Brain microvascular endothelial cell (primary cell): ENCODE results near the gene REST.
"Not testable (repeated sequence)": the region's sequence is repeated elsewhere in the genome, so short reads cannot be mapped to it uniquely, and the experiment has no call there.

Source experiments
- DNase-seq: peaks from one replicate; pipeline ENCODE4 v3.0.0-alpha.2; 2020
- H3K27ac ChIP-seq: fragments of 250-450 bp; sonication (Bioruptor Pico); 2 replicates; pipeline ENCODE4 v1.5.1; 2020; ENCODE audit warnings: mild to moderate bottlenecking, moderate library complexity
- H3K27me3 ChIP-seq: fragments of 250-450 bp; sonication (Bioruptor Pico); replicated peaks from 2 replicates; pipeline ENCODE4 v1.5.1; 2020; ENCODE audit warnings: mild to moderate bottlenecking
- H3K36me3 ChIP-seq: fragments of 250-450 bp; sonication (Bioruptor Pico); replicated peaks from 2 replicates; pipeline ENCODE4 v1.5.1; 2020; ENCODE audit warnings: mild to moderate bottlenecking
- H3K4me3 ChIP-seq: 2 replicates; pipeline ENCODE4 v1.5.1; 2011; ENCODE audit warnings: low read depth, mild to moderate bottlenecking, control low read depth, low read length, moderate library complexity
- in situ Hi-C: cut with HindIII; loops from 2 replicates; pipeline ENCODE4 v1.10.0; 2017; ENCODE audit warnings: low sequenced_read_pairs, low pct_ligation_motif_present
- TF ChIP-seq, protein P1 (sequence below): IDR thresholded peaks from 2 replicates; pipeline ENCODE4 v1.5.1; 2011; ENCODE audit warnings: low read depth, mild to moderate bottlenecking, moderate library complexity, low read length, control low read depth, inconsistent platforms; ENCODE audit errors: missing control alignments

The REST gene

DNA sequence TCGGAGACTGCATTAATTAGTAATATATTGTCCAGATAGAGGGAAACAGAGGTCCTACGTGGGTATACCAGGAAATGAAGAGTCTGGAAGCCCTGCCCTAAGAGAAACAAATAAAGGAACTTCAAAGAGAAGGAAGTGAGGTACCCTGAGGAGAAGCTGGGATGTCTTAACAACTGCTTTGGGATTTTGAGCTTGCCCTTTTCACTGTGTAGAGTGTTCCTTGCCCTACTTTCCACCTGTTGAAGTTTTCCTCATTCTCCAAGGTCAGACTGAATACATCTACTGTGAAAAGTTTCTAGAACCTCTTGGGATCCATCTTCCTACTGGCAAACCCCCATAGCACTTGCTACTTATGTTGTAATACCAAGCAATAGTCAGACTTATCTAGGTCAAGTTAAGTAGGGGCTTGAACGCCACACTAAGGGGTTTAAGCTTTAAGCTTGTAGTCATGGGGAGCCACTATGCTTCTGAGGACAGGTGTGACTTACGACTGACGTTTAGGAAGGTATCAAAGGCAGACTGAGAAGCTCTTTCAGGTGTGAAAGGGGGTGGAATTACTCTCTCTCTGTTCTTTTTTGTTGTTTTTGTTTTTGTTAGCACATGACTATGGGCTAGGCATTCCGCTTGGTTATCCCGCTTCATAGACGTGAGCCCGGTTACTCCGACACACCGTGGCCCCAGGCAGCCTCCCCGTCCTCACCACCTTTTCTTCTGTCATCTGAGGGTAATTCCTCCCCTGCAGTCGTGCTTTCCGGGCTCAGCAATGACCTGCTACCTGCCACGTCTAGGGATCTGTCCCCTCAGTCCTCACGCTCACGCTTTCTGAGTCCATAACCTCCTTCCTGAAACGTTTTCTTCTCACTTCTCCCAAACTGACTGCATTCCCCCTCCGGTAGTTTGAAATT lies 959 bp upstream of the REST start:
- Histone ChIP-seq H3K27ac (no peak overlapping the region), H3K36me3 (no peaks in the 10 kb centered on the region), H3K4me3 (peak overlapping the region; percentile 65), H3K27me3 (no peaks in the 10 kb centered on the region)
- in situ Hi-C loops: no loop called here
- DNase-seq: no peak
- TF ChIP-seq, protein P1, sequence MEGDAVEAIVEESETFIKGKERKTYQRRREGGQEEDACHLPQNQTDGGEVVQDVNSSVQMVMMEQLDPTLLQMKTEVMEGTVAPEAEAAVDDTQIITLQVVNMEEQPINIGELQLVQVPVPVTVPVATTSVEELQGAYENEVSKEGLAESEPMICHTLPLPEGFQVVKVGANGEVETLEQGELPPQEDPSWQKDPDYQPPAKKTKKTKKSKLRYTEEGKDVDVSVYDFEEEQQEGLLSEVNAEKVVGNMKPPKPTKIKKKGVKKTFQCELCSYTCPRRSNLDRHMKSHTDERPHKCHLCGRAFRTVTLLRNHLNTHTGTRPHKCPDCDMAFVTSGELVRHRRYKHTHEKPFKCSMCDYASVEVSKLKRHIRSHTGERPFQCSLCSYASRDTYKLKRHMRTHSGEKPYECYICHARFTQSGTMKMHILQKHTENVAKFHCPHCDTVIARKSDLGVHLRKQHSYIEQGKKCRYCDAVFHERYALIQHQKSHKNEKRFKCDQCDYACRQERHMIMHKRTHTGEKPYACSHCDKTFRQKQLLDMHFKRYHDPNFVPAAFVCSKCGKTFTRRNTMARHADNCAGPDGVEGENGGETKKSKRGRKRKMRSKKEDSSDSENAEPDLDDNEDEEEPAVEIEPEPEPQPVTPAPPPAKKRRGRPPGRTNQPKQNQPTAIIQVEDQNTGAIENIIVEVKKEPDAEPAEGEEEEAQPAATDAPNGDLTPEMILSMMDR: no peak

DNA sequence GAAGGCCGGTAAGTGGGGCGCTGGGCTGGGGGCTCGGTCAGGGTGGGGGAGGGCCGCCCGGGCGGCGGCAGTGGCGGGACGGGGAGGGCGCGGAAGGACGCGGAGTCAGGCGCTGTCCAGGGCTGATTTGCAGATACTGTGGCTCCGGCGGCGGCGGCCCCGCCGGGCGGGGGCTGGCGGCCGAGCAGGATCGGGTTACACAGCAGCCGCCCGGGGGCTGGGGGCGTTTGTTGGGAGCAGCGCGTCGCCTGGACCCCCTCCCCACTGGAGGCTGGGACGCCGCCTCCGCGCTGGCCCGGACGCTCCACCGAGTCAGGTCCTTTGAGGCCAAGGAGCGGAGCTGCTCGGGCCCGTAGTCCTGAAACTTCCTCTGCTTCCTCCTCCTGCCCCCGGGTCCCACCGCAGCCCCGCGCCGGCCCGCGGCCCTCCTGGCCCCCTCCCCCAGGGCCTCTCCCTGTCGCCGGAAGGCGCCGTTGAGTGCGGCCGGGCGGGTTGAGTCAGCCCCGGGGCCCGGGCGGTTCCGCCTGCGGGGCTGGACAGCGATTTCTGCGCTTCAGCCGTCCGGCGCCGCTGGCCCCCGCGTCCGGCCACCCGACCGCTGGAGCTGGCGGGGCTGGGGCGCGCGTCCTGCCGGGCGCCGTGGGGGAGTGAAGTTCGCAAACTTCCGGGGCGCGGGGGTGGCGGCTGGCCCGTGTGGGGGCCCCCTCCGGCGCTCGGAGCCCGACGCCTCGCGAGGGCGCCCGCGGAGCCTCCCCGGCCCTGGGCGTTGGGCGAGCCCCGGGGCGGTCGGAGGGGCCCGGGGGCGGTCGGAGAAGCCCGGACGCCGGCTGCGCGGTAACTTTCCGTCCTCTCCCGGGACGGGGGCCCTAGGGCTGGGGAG lies 746 bp downstream of the REST start:
- TF ChIP-seq, protein P1: no peak
- in situ Hi-C loops: no loop called here
- peak overlapping the region; percentile 87 for H3K4me3 ChIP-seq
- H3K36me3 ChIP-seq: no peaks in the 10 kb centered on the region
- H3K27me3 ChIP-seq: no peaks in the 10 kb centered on the region
- DNase-seq: peak; percentile 32
- peak overlapping the region; percentile 77 for H3K27ac ChIP-seq

DNA sequence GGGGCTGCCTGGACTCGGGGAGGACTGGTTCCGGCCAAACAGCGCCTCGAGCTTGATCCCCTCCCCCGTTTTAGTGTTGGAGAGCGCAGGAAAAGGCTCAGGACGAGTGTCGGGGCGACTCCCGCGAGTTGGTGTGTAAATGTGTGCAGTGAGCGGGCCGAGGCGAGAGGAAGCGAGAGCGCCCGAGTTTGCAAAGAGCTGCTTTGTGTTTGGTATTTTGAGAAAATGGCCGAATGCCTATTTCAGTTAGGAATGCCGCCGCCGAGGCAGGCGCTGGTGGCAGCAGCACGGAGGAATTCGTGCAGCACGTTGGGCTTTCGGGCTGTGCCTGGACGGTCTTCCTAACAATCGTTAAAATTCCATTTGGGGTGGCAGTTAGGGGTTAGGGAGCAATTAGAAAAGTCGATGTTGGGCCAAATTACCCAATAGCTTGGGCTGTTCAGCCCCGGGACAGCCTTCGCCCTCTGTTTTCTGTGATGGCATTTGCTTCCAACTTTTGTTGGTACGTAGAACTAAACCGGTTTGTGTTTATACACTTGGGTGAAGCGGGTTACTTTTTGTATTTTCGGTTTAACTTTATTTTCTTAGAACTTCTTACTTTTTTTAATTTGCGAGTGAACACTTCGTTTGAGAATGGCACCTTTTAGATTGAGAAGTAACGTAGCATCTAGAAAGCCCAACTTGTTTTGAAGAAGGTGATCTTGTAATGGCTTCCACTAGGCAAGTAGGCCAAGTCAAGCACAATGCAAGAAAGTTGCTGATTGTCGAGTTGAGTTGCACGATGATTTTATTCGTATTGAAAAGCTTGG lies 1.6 kb downstream of the REST start:
- peak; percentile 47 for DNase-seq
- in situ Hi-C loops: no loop called here
- H3K4me3 ChIP-seq: peak overlapping the region; percentile 87
- peak overlapping the region; percentile 77 for H3K27ac ChIP-seq
- TF ChIP-seq, protein P1: no peak
- no peaks in the 10 kb centered on the region for H3K36me3 ChIP-seq
- H3K27me3 ChIP-seq: no peaks in the 10 kb centered on the region

DNA sequence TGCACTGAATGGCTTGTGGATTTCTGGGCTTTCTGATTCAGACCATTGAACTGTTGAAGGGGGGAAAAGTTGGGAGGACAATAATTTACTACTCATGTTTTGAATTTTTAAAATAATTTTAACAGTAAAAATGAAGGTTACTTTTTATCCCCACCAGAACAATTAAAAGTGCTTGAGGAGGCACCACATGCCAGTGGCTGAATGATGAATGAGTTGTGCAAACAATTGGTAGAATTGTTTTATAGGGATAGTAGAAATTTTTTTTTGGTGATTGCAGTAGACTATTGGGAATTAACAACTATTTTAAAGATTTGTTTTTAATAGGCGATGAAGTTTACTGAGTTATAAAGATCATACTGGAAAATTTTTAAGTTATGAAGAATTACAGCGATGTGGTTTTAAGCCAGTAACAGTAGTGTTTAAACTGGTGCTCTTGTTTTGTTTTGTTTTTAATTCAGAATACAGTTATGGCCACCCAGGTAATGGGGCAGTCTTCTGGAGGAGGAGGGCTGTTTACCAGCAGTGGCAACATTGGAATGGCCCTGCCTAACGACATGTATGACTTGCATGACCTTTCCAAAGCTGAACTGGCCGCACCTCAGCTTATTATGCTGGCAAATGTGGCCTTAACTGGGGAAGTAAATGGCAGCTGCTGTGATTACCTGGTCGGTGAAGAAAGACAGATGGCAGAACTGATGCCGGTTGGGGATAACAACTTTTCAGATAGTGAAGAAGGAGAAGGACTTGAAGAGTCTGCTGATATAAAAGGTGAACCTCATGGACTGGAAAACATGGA lies 2.7 kb downstream of the REST start:
- Histone ChIP-seq H3K27me3 (no peaks in the 10 kb centered on the region), H3K27ac (no peak overlapping the region), H3K4me3 (peak overlapping the region; percentile 87), H3K36me3 (no peaks in the 10 kb centered on the region)
- no peak for DNase-seq
- TF ChIP-seq, protein P1: no peak
- in situ Hi-C loops: no loop called here

DNA sequence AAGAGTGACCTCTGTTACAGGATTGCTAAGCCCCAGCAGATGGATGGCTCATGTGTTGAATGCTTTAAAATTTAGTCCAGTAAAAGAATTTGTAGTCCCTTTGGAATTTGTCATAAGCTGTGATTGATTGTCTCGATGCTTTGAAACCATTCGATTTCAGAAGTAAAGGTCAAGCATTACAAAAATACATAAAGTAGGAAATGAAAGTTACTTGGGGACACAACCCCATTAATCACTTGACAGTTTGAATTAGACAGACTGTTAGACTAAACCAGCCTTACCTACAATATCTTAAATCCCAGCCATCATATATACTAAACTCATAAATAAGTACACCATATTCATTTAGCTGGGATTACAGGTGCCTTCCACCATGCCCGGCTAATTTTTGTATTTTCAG lies 6.6 kb downstream of the REST start:
- DNase-seq: no peak
- TF ChIP-seq, protein P1: no peak
- H3K27me3 ChIP-seq: no peaks in the 10 kb centered on the region
- in situ Hi-C loops: no loop called here
- H3K4me3 ChIP-seq: no peak overlapping the region
- H3K36me3 ChIP-seq: no peaks in the 10 kb centered on the region
- H3K27ac ChIP-seq: no peak overlapping the region

DNA sequence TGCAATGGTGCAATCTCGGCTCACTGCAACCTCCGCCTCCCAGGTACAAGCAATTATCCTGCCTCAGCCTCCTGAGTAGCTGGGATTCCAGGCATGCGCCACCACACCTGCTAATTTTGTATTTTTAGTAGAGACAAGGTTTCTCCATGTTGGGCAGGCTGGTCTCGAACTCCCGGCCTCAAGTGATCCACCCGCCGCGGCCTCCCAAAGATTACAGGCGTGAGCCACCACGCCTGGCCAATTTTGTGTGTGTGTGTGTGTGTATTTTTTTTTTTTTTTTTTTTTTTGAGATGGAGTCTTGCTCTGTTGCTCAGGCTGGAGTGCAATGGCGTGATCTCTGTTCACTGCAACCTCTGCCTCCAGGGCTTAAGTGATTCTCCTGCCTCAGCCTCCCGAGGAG lies 7.3 kb downstream of the REST start:
- H3K36me3 ChIP-seq, DNase-seq, H3K4me3 ChIP-seq, in situ Hi-C loops, H3K27ac ChIP-seq, H3K27me3 ChIP-seq: not testable (repeated sequence)
